ENCODE data around the gene GSTT4.

- TF ChIP-seq YY1 (IDR thresholded peaks at IDR 0.05; ENCODE audit: insufficient read depth, insufficient read length): no peak
- TF ChIP-seq SUZ12 (IDR thresholded peaks at IDR 0.05; ENCODE audit: extremely low read depth, insufficient read depth, insufficient read length): no peak
- no peak for TF ChIP-seq ZNF274 (IDR thresholded peaks at IDR 0.05; ENCODE audit: low read depth, low read length)
Measured at GRCh38 chr22:24027991-24028390, 22.7 kb upstream of the GSTT4 start.

Data from NT2/D1 (cell line).